Stimulated activated CD8-positive, alpha-beta memory T cell treated with anti-CD3 and anti-CD28 coated beads, Interleukin-7, amount 100 ng/mL, for 48 hours (primary cell): ENCODE data around the gene STX17.
"Not testable (repeated sequence)": the region's sequence is repeated elsewhere in the genome, so short reads cannot be mapped to it uniquely, and the experiment has no call there.

Experiments used
- DNase-seq, 2 donors: peaks; one replicate each; pipeline ENCODE4 v3.0.0-alpha.2; 2020; ENCODE audit warnings: low read depth in 1 of 2; ENCODE audit errors: extremely low read depth in 1 of 2

Gene STX17

DNA sequence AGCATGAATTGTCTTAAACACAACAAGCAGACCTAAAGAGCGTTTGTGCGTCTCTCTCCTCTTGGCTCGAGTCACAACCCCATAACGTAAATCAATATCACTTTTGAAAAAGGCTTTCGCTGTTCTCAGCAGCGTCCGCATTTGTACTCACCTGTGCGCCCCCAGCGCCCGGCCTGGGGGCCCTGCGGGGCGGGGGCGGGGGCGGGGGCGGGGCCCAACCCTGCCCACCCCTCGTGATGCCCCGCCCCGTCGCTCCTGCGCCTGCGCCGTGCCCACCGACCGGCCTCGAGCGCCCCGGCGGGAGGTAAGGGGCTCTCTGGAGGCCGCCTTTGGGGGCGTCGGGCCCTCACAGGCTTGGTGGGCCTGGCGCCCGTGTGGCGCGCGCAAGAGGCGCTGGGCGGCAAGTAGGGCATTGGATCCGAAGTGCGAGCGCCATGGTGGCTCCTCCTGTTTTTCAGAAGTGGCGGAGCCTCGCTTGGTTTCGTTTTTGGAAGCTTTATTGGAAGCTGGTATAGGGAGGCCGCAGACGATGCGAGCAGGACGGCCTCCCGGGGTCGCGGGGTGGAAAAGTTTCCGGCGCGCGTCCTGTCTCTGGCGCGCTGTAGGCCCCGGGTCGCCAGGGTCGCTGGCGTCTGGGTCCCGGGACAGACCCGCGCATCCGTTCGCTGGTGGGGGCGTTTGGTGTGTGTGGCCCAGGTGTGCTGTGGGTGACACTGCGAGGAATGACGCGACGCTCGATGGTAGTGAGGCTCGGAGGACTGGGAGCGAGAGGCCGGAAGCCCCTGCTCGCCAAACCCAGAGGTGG is at the start of gene STX17:
Gene STX17, plus strand, starts transcription at position 252 of the 805 bp plus-strand sequence. CDS start 8,586 bp downstream, outside the sequence.
- peak; percentile 57 to 62 for DNase-seq

DNA sequence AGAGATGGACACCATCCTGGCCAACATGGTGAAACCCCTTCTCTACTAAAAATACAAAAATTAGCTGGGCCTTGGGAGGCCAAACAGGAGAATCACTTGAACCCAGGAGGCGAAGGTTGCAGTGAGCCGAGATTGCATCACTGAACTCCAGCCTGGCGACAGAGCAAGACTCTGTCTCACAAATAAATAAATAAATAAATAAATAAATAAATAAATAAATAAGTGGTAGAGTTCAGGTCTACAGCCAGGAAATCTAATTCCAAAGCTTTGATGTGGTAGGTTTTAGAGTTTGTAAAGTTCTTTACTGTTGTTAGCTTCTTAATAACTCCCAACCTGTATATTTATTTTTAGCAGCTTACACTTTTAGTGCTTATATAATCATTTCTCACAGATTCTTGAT is 48.9 kb upstream of the STX17 start:
- DNase-seq = not testable (repeated sequence)

DNA sequence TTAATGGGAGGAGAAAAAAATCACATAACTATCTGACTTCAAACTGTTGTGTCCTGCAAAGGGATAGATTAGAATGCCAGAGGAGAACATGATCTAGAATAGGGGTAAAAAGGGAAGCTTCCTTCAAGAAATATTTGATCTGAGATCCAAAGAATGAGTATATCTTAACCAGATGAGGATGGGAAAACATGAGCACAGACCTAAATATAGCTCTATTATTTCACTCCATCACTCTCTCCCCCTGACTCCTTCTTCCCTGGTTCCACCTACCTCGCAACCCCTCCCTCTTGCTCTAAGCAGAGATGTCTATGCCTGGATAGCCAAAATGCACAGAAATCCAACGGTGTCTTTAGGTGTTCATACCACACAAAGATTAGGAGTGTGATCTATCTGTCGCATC is 48.4 kb upstream of the STX17 start:
- no peak for DNase-seq

DNA sequence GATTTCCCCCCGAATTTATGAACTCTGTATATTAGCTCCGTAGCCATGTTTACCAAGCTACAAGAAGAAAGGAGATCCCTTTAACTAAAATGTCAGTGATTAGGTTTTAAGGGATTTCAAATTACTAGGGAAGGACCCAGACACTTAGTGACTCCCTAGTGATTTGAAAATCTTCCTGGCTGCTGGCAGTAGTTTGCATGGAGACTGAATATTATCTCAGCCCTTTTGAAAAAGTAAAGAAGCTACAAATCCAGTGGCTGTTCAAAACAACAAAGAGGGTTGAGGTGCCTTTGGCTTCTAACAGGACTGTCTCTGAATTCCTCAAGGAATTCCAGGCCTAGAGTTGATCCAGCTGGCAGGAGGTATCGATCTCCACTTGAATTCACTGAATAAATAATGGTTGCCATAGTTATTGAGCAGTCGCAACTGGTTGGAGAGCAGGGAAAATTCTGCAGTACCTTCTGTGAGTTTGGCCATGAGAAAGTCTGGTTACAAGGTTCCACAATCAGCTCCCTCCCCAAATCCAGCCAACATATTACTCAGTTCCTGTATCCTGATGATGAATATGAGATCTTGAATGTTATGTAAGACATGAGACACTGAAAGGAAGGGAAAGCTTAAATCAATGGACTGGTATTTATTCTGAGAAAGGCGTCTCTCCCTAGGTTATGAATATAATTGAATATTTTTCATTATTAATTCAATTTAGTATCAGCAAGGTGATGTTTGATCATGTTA is 47.0 kb upstream of the STX17 start:
- DNase-seq = no peak

DNA sequence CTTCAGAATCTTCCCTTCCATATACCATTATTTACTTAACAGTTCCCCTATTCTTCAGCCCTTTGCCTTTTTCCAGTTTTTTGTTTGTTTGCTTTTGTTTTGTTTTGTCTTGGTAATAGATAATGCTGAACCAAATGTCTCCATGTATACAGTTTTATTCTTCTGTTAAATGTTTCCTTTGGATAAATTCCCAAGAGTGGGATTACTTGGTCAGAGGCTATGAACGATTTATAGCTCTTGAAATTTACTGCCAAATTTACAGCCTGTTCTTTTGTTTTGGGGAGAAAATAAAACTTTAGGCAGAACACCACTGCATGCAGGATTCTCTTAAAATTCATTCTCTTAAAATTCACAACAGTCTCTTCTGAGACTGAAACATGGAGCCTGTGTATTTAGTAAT is 46.2 kb upstream of the STX17 start:
- no peak for DNase-seq

GRCh38 chr9:99863955-99864354 is 42.5 kb upstream of the STX17 start:
- DNase-seq = no peak

GRCh38 chr9:99866398-99866797 is 40.1 kb upstream of the STX17 start:
- no peak for DNase-seq

DNA sequence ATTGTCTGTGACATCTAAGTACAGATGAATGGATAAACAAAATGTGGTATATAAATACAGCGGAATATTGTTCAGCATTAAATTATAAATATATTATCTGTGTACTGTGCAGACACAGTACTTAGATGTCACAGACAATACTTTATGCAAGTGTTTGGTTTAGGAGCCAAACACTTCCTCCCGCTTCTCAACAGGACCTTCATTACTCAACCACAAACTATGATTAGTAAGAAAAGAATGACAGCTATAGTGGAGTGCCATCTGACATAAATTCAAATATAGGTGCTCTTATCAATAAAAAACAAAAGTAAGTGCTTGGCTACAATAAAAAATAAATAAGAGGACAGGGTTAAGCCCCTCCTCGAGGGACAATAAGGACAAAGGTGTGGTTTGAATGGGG is 38.9 kb upstream of the STX17 start:
- DNase-seq = no peak

GRCh38 chr9:99867968-99868367 is 38.5 kb upstream of the STX17 start:
- no peak for DNase-seq

- no peak for DNase-seq
These were observed 37.6 kb upstream of the STX17 start for GRCh38 chr9:99868845-99869244.

GRCh38 chr9:99870126-99870525 is 36.3 kb upstream of the STX17 start:
- no peak for DNase-seq

DNA sequence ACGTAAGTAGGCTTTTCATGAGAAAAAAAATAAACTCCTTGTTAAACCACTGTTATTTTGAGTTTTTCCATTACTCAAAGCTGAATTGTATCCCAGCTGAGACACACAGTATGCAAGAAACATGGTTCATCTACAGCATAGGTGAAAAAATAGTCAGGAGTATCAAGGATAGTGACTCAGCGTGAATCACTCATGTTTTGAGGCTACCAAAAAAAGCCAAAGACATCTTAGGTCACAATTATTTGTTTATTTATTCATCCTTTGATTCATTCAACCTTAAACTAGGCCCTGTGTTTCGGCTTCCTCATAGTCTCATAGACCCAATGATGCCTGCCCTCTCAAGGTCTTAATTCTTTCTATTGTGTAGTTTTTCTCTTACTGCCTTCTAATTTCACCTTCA is 32.9 kb upstream of the STX17 start:
- no peak for DNase-seq

DNA sequence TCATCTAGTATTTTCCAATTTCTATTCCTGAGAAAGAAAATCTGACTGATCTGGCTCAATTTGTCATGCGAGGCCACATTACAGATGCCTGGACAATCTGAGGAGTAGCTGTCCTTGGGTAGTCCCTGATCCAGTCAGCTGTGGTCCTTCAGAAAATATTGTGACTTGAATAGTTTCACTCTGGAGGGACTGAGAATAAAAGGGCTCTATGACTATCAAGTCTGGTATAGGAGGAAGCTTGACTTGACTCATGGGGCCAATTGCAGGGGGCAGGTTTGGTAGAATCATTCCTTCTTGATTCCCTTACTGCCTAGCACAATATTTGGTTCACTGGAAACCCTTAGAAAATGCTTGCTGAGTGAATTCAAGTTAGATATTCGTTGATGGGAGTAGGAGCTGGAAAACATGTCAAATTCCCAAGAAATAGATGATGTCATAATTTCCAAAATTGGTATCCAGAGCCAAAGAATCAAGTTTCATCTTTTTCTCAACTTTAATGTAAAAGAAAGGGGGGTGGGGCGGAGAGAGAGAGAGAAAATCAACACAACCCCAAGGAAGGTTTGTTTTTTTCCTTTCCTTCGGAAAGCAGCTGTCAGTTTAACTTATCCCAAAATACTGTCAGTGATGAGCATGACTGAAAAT is 32.4 kb upstream of the STX17 start:
- DNase-seq = no peak

DNA sequence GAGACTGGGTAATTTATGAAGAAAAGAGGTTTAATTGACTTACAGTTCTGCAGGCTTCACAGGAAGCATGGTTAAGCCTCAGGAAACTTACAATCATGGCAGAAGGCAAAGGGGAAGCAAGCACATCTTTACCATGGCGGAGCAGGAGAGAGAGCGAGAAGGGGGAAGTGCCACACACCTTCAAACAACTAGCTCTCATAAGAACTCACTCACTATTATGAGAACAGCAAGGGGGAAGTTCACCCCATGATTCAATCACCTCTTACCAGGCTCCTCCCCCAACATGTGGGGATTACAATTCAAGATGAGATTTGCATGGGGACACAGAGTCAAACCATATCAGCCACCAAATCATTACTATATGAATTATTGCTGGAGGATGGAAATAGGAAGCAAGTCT is 30.3 kb upstream of the STX17 start:
- DNase-seq = no peak

- DNase-seq = no peak
These were observed 27.8 kb upstream of the STX17 start for GRCh38 chr9:99878651-99879050.

GRCh38 chr9:99881769-99882168 is 24.7 kb upstream of the STX17 start:
- no peak for DNase-seq

- no peak for DNase-seq
These were observed 20.7 kb upstream of the STX17 start for GRCh38 chr9:99885747-99886146.

- no peak for DNase-seq
These were observed 17.3 kb upstream of the STX17 start for GRCh38 chr9:99889120-99889519.

DNA sequence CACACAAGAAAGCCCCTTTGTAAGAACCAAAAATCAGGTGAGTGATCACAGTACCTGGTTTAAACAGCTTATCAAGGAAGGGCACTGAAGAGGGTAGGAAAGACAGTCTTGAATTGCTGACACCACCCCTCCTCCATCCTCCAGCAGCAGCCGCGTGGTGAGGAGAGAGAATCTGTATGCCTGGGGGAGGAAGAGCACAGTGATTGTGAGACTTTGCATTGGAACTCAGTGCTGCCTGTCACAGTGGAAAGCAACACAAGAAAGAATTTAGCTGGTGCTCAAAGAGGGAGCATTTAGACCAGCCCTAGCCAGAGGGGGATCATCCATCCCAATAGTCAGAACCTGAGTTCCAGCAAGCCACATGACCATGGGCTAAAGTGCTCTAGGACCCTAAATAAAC is 11.6 kb upstream of the STX17 start:
- no peak for DNase-seq

GRCh38 chr9:99895510-99895909 is 10.9 kb upstream of the STX17 start:
- no peak for DNase-seq

- no peak for DNase-seq
These were observed 10.3 kb upstream of the STX17 start for GRCh38 chr9:99896119-99896518.

DNA sequence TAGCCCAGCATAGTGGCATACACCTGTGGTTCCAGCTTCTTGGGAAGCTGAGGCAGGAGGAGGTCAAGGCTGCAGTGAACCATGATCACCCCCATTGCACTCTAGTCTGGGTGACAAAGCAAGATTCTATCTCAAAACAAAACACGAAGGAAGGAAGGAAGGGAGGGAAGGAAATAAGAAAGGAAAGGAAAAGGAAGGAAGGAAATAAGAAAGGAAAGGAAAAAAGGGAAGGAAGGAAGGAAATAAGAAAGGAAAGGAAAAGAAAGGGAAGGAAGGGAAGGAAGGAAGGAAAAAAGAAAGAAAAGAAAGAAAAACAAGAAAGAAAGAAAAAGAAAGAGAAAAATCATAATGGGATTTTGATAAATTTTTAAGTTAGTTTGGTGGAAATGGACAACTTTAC is 3.1 kb upstream of the STX17 start:
- no peak for DNase-seq
